ENCODE data around the gene FBXO38. TPM values are rescaled to one million over a fixed set of nuclear protein-coding genes. Genes with fewer than 3 reads are reported as not detected.

Gene FBXO38
- total RNA-seq, 1 donor from 2014 or later: 64.6 TPM

DNA sequence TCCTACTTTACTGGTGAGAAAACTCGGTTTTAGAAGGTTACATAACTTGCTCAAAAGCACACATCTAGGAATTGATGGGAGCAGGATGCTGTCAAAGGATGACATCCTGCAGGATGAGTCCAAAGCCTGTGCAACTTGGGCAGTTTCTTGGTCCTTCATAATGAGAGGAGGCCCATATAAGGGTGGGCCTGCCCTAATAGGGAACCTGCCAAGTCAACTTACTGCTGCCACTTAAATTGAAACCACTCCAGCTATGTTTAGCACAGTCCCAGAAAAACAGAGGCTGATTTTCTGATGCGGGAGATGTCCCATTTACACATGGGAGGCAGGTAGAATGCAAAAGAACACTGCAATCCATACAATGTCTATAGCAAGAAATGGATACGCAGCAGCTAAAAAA lies 61.8 kb downstream of the FBXO38 start:
- Mint-ChIP-seq H3K27ac (no peak overlapping the region), H3K9me3 (no peaks in the 10 kb centered on the region)
- H3K27ac ChIP-seq: no peak overlapping the region

DNA sequence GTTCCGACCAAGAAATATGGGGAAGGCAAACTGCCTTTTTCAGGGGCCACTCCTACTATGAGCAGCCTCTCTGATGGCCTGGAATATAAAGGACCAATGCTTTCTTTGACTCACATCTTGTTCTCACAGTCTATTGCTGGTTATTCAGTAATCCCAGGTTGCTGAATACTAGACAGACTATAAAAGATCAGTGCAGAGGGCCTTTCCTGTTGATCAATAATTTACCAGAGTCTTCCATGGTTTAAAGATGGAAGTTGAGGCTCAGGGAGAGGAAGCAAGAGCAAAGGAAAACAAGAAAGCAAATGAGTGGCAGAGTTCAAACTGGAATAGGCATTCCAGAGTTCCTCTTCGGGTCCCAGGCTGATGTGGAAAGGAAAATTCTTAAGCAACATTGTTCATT lies 62.9 kb downstream of the FBXO38 start:
- Histone ChIP-seq H3K9me3 (ENCODE audit: low read depth) (no peaks in the 10 kb centered on the region), H3K79me2 (ENCODE audit: low read depth) (no peaks in the 10 kb centered on the region), H2AFZ (replicated peaks) (no peak overlapping the region), H3K4me3 (no peak overlapping the region), H3K27ac (no peak overlapping the region), H3K4me1 (peaks cover 9% of the 10 kb centered on the region), H4K20me1 (ENCODE audit: low read depth) (no peaks in the 10 kb centered on the region), H3K36me3 (peaks cover 3% of the 10 kb centered on the region), H3F3A (ENCODE audit: low read depth) (peaks cover 4% of the 10 kb centered on the region), H3K9ac (no peak overlapping the region), H3K27me3 (no peaks in the 10 kb centered on the region), H3K4me2 (no peak overlapping the region)
- TF ChIP-seq, protein P1, sequence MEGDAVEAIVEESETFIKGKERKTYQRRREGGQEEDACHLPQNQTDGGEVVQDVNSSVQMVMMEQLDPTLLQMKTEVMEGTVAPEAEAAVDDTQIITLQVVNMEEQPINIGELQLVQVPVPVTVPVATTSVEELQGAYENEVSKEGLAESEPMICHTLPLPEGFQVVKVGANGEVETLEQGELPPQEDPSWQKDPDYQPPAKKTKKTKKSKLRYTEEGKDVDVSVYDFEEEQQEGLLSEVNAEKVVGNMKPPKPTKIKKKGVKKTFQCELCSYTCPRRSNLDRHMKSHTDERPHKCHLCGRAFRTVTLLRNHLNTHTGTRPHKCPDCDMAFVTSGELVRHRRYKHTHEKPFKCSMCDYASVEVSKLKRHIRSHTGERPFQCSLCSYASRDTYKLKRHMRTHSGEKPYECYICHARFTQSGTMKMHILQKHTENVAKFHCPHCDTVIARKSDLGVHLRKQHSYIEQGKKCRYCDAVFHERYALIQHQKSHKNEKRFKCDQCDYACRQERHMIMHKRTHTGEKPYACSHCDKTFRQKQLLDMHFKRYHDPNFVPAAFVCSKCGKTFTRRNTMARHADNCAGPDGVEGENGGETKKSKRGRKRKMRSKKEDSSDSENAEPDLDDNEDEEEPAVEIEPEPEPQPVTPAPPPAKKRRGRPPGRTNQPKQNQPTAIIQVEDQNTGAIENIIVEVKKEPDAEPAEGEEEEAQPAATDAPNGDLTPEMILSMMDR (IDR thresholded peaks at IDR 0.05): no peak
- no peak for TF ChIP-seq EZH2 (IDR thresholded peaks at IDR 0.05)
- Mint-ChIP-seq H3K9me3 (no peaks in the 10 kb centered on the region), H3K27ac (no peak overlapping the region), H3K27me3 (ENCODE audit: insufficient read depth, low read depth) (no peaks in the 10 kb centered on the region), H3K4me3 (no peak overlapping the region), H3K36me3 (no peaks in the 10 kb centered on the region), H3K4me1 (no peaks in the 10 kb centered on the region)
- no peak for DNase-seq (ENCODE audit: low spot score)

More for the DNA sequence above, 61.8 kb downstream of the FBXO38 start:
- H4K20me1 ChIP-seq (ENCODE audit: low read depth): no peaks in the 10 kb centered on the region
- H3K79me2 ChIP-seq (ENCODE audit: low read depth): no peaks in the 10 kb centered on the region
- H3K9me3 ChIP-seq (ENCODE audit: low read depth): no peaks in the 10 kb centered on the region
- no peak overlapping the region for H3K4me3 ChIP-seq
- no peaks in the 10 kb centered on the region for H3K36me3 Mint-ChIP-seq
- H3K27me3 ChIP-seq: no peaks in the 10 kb centered on the region
- H3K27me3 Mint-ChIP-seq (ENCODE audit: insufficient read depth, low read depth): no peaks in the 10 kb centered on the region
- no peak overlapping the region for H3K4me3 Mint-ChIP-seq
- no peak overlapping the region for H3K9ac ChIP-seq
- H3K4me2 ChIP-seq: no peak overlapping the region
- H3K4me1 ChIP-seq: peaks cover 9% of the 10 kb centered on the region
- no peak for TF ChIP-seq EZH2 (IDR thresholded peaks at IDR 0.05)
- TF ChIP-seq EZH2phosphoT487 (IDR thresholded peaks at IDR 0.05): no peak
- TF ChIP-seq, protein P1 (IDR thresholded peaks at IDR 0.05): no peak
- peaks cover 12% of the 10 kb centered on the region for H3K36me3 ChIP-seq
- no peaks in the 10 kb centered on the region for H3K4me1 Mint-ChIP-seq
- peaks cover 4% of the 10 kb centered on the region for H3F3A ChIP-seq (ENCODE audit: low read depth)
- DNase-seq (ENCODE audit: low spot score): no peak
- no peak overlapping the region for H2AFZ ChIP-seq (replicated peaks)

DNA sequence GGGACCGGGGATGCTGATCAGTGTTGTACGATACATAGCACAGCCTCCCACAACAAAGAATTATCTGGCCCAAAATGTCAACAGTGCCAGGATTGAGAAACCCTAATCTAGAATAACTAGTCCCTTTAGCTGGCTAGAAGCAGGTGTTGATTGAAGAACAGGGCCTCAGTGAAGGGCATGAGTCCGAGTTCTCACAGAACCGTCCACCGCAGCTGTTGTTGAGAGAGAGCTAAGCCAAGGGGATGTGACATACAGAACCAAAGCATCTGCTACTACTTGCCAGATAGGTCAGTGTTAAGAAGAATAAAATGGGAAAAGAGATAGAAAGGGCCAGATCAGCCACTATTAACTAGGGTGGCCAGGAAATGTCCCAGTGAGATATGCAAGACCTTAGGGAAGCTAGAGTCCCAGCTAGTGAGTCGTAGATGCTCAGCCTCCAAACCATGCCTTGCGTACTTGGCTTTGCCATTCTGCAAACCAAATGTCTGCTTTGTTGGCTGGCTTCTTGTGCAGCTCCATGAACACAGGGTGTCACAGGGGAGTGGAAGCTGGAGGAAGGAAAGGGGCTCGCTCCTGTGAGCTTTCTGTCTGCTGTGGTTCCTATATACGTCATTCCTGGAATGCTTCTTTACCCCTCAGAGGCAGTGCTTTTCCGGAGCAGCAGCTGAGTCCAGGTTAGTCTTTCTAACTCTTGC lies 68.9 kb downstream of the FBXO38 start:
- DNase-seq (ENCODE audit: low spot score): no peak
- Histone ChIP-seq H2AFZ (replicated peaks) (no peak overlapping the region), H3K4me1 (no peaks in the 10 kb centered on the region), H3K9ac (no peak overlapping the region), H3K9me3 (ENCODE audit: low read depth) (no peaks in the 10 kb centered on the region), H4K20me1 (ENCODE audit: low read depth) (no peaks in the 10 kb centered on the region), H3K4me3 (no peak overlapping the region), H3K27ac (no peak overlapping the region), H3K27me3 (no peaks in the 10 kb centered on the region), H3K4me2 (no peak overlapping the region), H3F3A (ENCODE audit: low read depth) (no peaks in the 10 kb centered on the region), H3K36me3 (no peaks in the 10 kb centered on the region), H3K79me2 (ENCODE audit: low read depth) (no peaks in the 10 kb centered on the region)
- Mint-ChIP-seq H3K36me3 (no peaks in the 10 kb centered on the region), H3K9me3 (no peaks in the 10 kb centered on the region), H3K4me3 (no peak overlapping the region), H3K4me1 (no peaks in the 10 kb centered on the region), H3K27me3 (ENCODE audit: insufficient read depth, low read depth) (no peaks in the 10 kb centered on the region), H3K27ac (no peak overlapping the region)
- TF ChIP-seq EZH2 (IDR thresholded peaks at IDR 0.05) (no peak), EZH2phosphoT487 (IDR thresholded peaks at IDR 0.05) (no peak)
- TF ChIP-seq, protein P1 (IDR thresholded peaks at IDR 0.05): no peak
